GF-D8 (cell line): ENCODE data around the gene BMP2.

Source experiments
- DNase-seq: peaks from one replicate; lab custom pipeline; 2025; lab: John Stamatoyannopoulos, UW

The BMP2 gene

DNA sequence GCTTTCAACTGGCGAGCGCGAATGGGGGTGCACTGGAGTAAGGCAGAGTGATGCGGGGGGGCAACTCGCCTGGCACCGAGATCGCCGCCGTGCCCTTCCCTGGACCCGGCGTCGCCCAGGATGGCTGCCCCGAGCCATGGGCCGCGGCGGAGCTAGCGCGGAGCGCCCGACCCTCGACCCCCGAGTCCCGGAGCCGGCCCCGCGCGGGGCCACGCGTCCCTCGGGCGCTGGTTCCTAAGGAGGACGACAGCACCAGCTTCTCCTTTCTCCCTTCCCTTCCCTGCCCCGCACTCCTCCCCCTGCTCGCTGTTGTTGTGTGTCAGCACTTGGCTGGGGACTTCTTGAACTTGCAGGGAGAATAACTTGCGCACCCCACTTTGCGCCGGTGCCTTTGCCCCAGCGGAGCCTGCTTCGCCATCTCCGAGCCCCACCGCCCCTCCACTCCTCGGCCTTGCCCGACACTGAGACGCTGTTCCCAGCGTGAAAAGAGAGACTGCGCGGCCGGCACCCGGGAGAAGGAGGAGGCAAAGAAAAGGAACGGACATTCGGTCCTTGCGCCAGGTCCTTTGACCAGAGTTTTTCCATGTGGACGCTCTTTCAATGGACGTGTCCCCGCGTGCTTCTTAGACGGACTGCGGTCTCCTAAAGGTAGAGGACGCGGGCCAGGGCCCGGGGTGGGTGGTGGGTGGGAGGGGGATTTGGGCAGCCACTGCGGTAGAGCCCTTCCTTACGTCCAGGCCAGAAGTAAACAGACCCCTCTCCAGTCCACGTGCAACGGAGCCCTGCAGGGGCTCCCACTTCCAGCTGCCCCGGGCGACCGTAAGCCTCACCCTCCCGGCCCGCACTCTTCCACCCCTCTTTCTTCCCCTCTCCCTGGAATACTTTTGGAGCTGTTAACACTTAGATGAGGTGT, 998 bp downstream of the BMP2 start:
- DNase-seq = no peak

DNA sequence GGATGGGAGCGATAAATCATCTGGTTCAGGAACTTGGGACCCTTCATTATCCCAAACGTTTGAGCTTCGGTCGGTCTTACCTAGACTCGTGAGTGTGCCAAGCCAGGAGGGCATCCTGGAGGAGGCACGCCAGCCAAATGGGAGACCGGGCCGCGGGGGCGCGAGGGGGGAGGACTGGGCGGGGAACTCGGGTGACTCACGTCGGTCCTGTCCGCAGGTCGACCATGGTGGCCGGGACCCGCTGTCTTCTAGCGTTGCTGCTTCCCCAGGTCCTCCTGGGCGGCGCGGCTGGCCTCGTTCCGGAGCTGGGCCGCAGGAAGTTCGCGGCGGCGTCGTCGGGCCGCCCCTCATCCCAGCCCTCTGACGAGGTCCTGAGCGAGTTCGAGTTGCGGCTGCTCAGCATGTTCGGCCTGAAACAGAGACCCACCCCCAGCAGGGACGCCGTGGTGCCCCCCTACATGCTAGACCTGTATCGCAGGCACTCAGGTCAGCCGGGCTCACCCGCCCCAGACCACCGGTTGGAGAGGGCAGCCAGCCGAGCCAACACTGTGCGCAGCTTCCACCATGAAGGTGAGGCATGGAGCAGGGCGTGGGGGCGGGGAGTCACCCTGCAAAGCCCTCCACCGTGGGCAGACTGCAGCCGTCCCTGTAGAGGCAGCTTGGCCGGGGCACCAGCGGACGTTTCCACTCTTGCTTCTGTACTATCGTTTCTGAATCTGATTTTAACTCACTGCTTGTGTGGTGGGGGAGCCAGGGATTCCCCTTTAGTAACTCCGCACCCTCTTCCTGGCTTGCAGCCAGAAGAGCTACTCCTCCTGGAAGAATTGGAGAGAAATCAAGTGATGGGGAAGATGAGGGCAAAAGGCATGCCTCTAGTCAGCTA, 2.7 kb downstream of the BMP2 start:
- DNase-seq = no peak

DNA sequence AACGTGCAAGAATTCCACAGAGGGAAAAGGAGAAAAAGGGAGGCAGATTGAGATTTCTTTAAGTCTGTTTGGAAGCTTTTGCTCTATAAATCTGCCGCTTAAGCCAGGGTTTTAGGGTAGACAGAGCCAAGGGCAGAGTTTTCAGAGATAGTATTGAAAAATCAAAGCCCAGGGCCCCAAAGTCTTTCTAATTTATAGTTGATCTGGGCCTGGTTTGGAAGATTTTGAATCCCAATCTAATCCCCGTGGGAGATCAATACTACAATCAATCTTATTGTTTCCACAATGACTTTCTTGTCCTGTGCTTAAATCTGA, 3.3 kb downstream of the BMP2 start:
- no peak for DNase-seq

DNA sequence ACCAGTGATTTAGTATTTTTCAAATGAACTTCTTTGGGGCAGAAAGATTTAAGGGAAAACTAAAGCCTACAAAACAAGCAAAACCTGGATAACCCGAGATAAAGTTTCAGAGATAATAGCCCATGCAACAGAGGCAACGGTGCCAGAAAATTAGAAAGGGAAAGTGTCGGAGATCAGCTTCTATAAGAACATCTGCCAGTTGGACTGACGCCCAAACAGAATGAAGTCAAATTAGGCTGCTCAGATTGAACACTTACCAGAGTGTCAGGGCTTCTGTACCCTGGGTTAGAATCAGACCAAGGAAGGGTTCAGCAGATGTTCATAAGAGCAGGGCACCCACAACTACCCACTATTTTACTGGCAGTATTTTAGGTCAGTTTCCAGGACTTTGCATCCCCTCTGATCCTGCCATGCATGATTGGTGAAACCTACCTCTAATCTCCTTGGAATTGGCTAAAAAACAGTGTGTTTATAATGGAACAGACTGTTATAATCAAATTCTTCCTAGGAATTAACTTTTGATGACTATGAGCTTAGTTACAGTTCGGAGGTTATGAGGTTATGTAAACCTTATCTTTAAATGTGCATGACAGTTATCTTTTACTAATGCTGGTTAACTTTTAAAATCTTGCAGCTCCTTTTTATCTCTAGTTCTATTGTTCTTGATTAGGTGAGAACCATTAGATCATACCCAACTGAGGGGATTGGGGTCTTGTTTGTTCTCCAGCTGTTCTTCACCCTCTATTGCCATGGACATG, 13.1 kb downstream of the BMP2 start:
- no peak for DNase-seq

DNA sequence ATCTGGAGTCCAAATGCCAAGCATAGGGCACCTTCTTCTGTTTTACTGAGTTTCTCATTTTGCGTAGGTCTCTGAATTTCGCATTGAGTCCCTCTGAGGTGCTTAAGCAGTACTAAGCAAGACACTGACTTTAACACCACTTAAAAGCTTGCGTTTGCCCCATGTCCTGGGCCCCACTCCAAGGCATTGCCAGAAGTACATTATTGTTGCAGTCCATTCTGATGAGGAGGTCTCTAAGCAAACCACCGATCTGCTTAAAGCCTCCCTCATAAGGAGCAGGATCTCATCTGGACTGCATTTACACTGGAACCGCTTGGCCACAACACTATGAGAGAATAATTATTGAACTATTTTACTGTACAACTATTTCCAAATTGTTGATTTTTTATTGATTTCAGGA, 16.3 kb downstream of the BMP2 start:
- no peak for DNase-seq

DNA sequence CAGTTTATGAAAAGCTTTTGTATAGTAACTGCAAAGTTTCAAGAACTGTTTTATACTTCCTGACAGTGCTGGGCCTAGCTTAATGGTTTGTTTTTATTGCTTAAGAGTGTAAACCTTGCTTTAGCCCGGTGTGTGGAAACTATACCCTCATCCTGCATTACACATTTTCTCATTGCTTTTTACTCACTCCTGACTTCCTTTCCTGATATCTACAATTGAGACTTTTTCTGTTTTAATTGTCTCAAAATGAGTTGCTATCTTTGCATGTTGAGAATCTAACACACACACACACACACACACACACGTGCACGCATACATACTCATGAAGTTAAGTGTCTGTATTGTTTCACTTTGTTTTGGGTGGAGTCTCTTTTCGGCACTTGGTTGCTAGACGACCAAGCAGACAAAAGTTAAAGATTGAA, 16.7 kb downstream of the BMP2 start:
- DNase-seq = no peak

DNA sequence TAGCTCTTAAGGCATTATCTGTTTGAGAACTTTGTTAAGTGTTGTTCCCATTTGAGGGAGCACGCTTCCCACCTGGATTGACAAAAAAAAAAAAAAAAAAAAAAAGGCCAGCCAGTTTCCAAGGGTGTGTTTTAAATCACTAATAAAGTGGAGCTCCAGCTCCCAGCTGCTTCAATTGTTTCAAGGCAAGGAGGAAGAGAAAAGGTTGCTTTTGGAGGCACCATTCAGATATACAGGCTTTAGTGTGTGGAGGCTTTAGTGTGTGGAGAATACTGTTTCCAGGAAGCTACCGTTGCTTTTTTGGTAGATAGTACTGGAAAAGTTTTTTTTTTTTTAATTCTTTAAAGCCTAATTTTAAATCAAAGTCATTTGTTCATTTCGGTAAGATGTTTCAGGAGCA, 17.3 kb downstream of the BMP2 start:
- DNase-seq = no peak

DNA sequence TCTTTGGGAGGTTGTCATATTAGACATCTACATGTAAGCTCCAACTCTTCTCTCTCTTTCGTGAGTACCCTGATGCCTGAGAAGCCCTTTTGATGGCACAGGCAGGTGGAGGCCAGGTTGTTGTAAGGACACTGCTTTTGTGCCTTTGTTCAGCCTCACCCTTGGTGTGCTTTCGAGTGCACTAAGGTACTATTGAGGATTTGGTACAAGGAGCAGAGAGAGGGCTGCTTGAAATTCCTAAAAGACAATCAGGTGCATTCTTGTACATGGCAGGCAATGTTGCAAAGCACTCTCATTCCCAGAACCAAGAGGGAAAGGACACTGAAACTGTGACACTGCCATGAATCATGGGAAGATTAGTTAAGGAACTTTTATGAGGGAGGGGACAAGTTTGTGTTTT, 19.1 kb downstream of the BMP2 start:
- DNase-seq = no peak

DNA sequence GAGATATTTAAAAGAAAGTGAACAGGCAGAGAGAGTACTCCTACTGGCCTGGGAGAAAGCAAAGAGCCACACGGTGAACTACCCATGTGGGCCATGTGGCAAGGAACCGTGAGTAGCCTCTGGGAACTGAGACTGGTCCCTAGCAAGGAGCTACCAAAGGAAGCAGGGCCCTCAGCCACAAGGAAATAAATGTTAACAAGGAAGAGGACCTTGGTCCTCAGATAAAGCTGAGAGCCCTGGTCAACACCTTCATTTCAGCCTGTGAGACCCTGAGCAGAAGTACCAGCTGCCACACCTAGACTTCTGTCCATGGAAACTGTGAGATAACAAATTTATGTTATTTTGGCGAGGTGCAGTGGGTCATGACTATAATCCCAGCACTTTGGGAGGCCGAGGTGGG, 25.3 kb downstream of the BMP2 start:
- no peak for DNase-seq

DNA sequence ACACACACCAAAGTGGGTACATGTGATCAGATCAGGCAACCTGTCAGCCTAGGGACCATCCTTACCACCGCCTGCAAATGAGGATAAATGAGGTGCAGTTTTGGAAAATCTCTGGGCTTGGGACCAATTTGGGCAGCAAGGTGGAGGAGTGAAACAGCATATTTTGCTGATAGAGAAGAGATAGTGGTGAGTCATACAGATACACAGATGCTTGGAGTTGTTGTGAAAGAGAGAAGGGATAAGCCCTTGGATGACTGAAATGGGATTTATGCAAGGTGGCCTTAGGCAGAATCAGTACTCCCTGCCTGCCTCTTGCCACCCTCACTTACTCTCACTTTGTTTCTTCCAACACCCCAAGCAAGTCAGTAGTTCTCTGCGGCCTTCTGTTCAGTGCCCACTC, 34.7 kb downstream of the BMP2 start:
- no peak for DNase-seq

DNA sequence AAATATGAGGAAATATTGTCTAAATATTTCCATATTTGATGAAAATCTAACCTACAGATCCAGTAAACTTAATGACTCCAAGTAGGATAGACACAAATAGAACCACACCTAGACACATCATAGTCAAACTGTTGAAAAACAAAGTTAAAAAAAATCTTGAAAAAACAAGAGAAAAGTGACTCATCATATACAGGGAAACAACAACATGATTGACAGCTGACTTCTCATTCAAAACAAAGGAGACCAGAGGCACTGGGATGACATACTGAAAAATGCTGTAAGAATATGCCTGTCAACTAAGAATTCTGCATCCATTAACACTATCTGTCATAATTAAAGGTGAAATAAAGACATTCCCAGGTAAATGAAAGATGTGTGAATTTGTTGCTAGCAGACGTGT, 38.8 kb downstream of the BMP2 start:
- DNase-seq = no peak

DNA sequence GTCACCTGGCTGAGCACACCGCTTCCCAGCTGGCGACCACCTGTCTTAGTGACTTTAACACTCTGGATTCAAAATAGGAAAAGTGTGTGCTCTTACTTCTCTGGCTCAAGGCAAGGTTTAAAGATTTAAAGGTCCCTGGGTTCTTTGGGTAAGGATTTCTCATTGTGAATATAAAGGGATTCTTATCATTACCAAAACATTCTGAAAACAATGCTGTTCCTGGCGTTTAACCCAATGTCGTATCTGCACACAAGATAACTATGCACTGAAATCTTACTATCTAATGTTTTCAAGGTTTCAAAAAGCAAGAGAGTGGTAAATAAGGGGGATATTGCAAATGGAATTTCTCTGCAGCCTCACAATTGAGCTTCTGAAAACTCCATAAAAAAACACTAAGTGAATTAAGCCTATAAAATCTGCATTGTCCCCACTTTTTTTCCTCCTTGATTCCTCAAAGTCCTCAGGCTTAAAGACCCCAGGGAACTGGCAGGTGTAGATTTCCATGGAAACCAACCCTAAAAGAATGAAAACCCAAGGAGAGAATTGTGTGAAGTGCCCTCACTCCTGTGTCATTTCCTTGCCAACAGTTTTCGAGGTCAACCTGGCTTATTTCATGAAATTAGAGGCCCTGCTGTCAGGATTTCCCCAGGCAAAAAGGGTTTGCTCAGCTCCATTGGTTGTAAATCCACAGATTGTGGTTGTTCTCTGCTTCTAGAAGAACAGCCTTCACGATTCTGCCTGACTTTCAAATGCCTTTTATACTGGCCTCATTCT, 44.0 kb downstream of the BMP2 start:
- DNase-seq = no peak

DNA sequence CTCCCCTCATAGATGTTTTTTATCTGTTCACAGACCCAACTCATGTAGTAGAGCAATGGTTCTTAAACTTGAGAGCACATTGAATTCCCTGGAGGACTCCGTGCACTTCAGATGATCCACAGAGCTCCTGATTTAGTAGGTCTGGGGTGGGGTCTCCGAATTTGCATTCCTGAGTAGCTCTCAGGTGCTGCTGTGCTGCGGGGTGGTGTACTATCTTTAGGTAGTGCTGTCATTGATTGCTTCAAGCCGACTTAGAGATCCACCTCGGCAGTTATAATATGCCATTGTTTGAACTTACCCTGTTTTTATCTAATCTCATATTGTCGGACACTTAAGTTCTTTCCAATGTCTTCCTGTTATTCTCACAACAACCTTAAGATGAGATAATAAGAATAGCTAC, 45.0 kb downstream of the BMP2 start:
- DNase-seq = no peak

DNA sequence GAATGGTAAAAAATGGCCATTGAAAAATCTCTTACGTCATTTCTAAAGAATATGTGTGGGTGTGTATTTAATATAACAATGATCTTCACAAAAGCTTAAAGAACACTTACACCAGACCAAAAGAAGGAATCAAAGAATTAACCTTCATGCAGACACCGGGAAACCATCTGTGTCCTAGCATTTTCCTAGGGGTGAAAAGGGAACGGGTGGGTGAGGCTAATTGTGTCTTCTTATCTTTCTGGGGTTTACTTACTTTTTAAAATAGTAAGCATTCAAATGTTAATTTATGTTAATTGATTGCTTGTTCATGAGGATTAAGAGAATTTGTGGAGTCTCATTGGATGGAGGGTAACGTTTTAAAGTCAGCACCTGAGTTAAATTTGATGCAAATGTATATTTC, 47.5 kb downstream of the BMP2 start:
- no peak for DNase-seq

DNA sequence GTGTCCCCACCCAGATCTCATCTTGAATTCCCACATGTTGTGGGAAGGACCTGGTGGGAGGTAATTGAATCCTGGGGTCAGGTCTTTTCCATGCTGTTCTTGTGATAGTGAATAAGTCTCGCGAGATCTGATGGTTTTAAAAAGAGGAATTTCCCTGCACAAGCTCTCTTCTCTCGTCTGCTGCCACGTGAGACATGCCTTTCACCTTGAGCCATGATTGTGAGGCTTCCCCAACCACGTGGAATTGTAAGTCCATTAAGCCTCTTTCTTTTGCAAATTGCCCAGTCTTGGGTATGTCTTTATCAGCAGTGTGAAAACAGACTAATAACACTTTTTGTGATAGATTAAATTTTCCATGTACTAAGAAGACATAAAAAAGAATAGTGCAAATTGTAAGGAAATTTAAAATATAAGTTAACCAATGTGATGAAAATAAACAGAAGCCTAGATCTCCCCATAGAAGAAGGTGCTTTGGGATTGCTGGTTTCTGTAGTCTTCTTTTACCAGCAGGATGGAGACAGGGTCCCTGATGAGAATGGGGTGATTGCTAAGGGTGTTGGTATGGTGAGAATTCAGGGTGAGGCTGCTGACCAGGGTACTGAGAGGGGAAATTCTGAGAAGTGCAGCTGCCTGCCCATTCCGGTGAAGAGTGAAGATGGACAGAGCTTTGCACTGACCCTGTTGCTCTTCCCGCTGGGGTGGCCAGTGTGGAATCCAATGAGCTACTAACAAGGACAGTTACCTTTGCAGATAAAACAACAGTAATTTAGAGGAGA, 50.7 kb downstream of the BMP2 start:
- no peak for DNase-seq

DNA sequence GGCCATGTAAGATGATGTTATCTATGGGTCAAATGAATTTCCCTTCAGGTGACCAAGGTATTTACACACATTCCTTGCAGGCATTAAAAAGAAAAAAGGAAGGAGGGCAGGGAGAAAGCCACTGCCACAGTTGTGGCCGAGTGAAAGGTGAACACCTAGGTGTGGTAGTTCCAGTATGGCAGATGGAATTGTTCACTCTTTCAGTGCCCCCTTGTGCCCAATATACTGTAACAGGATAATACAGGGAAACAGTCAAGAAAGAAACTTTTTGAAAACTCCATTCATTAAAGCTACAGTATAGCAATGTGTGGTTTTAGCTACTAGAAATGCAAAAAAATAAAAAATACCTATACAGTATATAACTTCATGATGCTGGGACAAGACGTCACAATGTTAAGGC, 52.1 kb downstream of the BMP2 start:
- DNase-seq = no peak

DNA sequence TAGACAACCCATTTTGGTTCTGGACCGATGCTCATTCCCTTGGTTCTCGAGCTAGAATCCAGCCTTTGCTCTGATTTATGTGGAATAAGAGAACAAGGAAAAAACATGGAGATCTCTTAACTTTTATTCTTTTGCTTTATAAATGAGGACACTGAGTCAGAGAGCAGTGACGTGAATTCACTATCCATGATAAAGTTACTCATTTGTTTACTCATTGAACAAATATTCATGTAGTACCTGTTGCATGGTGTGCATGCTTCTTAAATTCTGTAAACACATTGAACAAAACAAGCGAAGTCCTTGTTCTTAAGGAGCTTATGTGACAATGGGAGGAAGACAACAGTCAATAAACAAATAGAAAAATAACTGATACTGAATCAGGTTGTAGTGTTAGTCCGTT, 56.9 kb downstream of the BMP2 start:
- DNase-seq = no peak

DNA sequence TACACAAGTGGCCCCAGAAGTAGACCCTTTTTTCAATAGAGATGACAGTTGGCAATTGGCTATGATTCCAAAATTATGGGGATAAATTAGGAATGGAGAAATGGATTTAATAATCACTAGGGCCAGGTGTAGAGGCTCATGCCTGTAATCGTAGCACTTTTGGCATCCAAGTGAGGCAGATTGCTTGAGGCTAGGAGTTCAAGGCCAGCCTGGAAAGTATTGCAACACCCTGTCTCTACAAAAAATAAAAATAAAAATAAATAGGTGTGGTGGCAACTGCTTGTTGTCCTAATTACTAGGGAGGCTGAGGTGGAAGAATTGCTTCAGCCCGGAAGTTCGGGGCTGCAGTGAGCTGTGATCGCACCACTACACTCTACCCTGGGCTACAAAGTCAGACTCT, 60.0 kb downstream of the BMP2 start:
- no peak for DNase-seq

DNA sequence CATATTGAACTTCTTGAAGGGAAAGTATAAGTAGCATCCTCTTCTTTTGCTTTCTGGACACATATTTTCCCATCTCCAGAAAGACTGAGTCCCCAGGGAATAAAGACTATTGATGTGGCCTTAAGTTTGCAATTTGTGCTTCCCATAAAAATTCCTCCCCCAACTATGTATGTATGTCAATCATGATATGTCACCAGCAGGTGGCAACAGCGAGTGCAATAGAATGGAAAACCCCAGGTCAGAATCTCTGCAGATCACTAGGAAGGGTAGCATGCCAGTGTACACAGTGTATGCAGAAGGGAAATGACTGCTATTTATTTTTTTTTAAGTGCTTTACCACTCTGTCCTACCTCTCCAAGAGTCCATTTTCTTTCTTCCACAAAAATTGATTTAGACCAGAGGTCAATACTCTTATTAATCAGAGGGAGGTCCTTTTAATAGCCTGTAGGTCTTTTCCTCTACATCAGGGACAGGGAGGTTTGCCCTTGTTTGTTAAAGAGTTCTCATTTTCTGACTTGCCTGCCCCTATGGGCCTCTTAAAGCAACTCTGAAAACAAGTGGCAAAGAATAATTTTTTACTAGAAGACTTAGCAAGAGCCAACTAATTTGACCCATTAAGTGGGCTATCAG, 61.4 kb downstream of the BMP2 start:
- DNase-seq = no peak

DNA sequence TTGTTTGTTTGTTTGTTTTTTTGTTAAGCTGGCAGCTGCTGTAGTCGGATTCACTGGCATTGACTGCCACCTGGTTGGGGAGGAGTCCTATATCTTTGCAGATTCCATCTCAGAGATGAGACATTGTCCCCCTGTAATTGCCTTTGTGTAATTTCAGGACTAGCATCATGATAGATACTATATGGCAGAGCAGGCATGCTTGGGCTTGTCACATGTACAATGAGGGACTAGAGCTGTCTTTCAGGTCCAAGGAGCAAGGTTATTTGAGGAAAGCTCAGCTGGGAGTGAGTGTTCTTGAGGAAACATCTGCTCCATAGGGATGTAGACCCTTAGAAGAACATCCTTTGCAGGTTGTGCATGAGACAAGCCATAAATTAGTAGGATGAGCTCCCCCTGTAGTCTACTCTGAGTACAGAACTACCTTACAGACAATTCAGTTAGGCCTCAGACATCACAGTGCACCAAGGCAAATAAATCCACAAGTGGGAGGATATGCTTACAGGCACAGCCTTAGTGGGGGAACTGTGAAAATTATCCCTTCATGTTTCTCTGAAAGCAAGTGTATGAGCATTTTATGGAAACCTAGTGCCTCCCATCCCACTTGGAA, 62.1 kb downstream of the BMP2 start:
- no peak for DNase-seq
